Endothelial cell of umbilical vein (primary cell): ENCODE data around the gene ZBTB43. TPM values are rescaled to one million over a fixed set of nuclear protein-coding genes. Genes with fewer than 3 reads are reported as not detected.

Experiments
- BruUV-seq: library from RNA; stranded (reverse); fragments of 400-500 nt; replicated peaks from 2 replicates; lab custom pipeline; 2021; lab: Mats Ljungman, UMichigan
- CTCF ChIA-PET: fragments of 300-600, 350-600 bp; sonication (Branson Sonifier 250); formaldehyde crosslinking; loops from one replicate; lab custom pipeline; 2021; ENCODE audit warnings: antibody characterized with exemption, inconsistent platforms; lab: Charles Lee
- POLR2A ChIA-PET: fragments of 300-600, 350-600 bp; sonication (Branson Sonifier 250); formaldehyde crosslinking; loops from one replicate; lab custom pipeline; 2021; ENCODE audit warnings: antibody characterized with exemption, inconsistent platforms; lab: Charles Lee
- DNase-seq: peaks from one replicate; pipeline ENCODE4 v3.0.0-alpha.2; 2011; ENCODE audit warnings: low read depth, low spot score
- FAIRE-seq: peaks from 2 replicates; lab custom pipeline; 2011; peaks lifted over from hg19 to GRCh38; lab: Jason Lieb, UNC
- H2AFZ ChIP-seq: 2 replicates; pipeline ENCODE4 v1.6.0; 2012; ENCODE audit warnings: low read depth, low read length, control low read depth, inconsistent platforms
- H3K27ac ChIP-seq: 2 replicates; pipeline ENCODE4 v1.5.1; 2011; ENCODE audit warnings: low read depth, mild to moderate bottlenecking, control low read depth, low read length, moderate library complexity; ENCODE audit not compliant: insufficient read depth
- H3K27me3 ChIP-seq, 2 experiments: 2 replicates each; pipeline versions ENCODE4 v1.6.0 to v1.6.1; 2011; ENCODE audit warnings: low read length in 2 of 2, mixed read lengths in 1 of 2; ENCODE audit not compliant: control insufficient read depth in 2 of 2, insufficient read depth in 2 of 2
- H3K36me3 ChIP-seq, 2 experiments: 2 replicates in 1 of 2; 3 replicates in 1 of 2; pipeline ENCODE4 v1.5.1; 2011; ENCODE audit warnings: low read length in 2 of 2, mild to moderate bottlenecking in 1 of 2, moderate library complexity in 1 of 2; ENCODE audit not compliant: control insufficient read depth in 2 of 2, insufficient read depth in 2 of 2; ENCODE audit errors: extremely low read depth in 1 of 2
- H3K4me1 ChIP-seq: 3 replicates; pipeline ENCODE4 v1.5.1; 2011; ENCODE audit warnings: mild to moderate bottlenecking, low read length; ENCODE audit not compliant: control insufficient read depth, insufficient read depth; ENCODE audit errors: extremely low read depth
- H3K4me2 ChIP-seq: 2 replicates; pipeline ENCODE4 v1.6.1; 2011; ENCODE audit warnings: low read length, control low read depth, mixed read lengths; ENCODE audit not compliant: insufficient read depth
- H3K4me3 ChIP-seq, 3 experiments: fragments of 200-600 bp in 1 of 3; sonication (generic), shearing (Covaris generic) in 1 of 3; replicated peaks in 1 of 3; 2 replicates each; pipeline ENCODE4 v1.5.1; 2011 to 2016; ENCODE audit warnings: control low read depth in 3 of 3, low read length in 3 of 3, mild to moderate bottlenecking in 2 of 3, inconsistent platforms in 1 of 3, low read depth in 1 of 3, moderate library complexity in 1 of 3; ENCODE audit not compliant: insufficient read depth in 1 of 3
- H3K79me2 ChIP-seq: 2 replicates; pipeline ENCODE4 v1.6.0; 2012; ENCODE audit warnings: low read length, inconsistent platforms; ENCODE audit not compliant: control insufficient read depth, insufficient read depth
- H3K9ac ChIP-seq: replicated peaks from 2 replicates; pipeline ENCODE3; 2011; ENCODE audit warnings: low read length, control low read depth; ENCODE audit not compliant: insufficient read depth; ENCODE audit errors: extremely low read depth
- H3K9me1 ChIP-seq: replicated peaks from 3 replicates; pipeline ENCODE4 v1.6.0; 2011; ENCODE audit warnings: mild to moderate bottlenecking, low read length; ENCODE audit not compliant: control insufficient read depth, insufficient read depth; ENCODE audit errors: extremely low read depth
- H3K9me3 ChIP-seq: replicated peaks from 2 replicates; pipeline ENCODE4 v1.5.1; 2012; ENCODE audit warnings: low read length, inconsistent platforms; ENCODE audit not compliant: control insufficient read depth, insufficient read depth
- H4K20me1 ChIP-seq: replicated peaks from 2 replicates; pipeline ENCODE3; 2011; ENCODE audit warnings: mild to moderate bottlenecking, low read length; ENCODE audit not compliant: control insufficient read depth, insufficient read depth; ENCODE audit errors: extremely low read depth
- CTCF ChIP-seq, 2 donors: IDR thresholded peaks; 1 replicate in 1 of 2; 2 replicates in 1 of 2; pipeline ENCODE4 v1.5.1; 2011; ENCODE audit warnings: low read length in 2 of 2, mild to moderate bottlenecking in 2 of 2, moderate library complexity in 2 of 2, control low read depth in 1 of 2, inconsistent platforms in 1 of 2, low read depth in 1 of 2; ENCODE audit not compliant: insufficient read depth in 1 of 2; ENCODE audit errors: extremely low read depth in 1 of 2
- FOS ChIP-seq: IDR thresholded peaks from 2 replicates; pipeline ENCODE4 v1.6.1; 2011; ENCODE audit warnings: mild to moderate bottlenecking, low read length, moderate library complexity, borderline replicate concordance; ENCODE audit not compliant: insufficient read depth
- JUN ChIP-seq: IDR thresholded peaks from 2 replicates; pipeline ENCODE4 v1.6.1; 2011; ENCODE audit warnings: borderline replicate concordance, low read depth; ENCODE audit not compliant: insufficient read length, insufficient read depth
- MYC ChIP-seq: IDR thresholded peaks from one replicate; pipeline ENCODE4 v1.6.1; 2011; ENCODE audit warnings: mild to moderate bottlenecking, low read depth, low read length
- POLR2A ChIP-seq: IDR thresholded peaks from 2 replicates; pipeline ENCODE4 v1.6.1; 2012; ENCODE audit warnings: low read depth, mild to moderate bottlenecking, control low read depth, low read length
- POLR2AphosphoS5 ChIP-seq: IDR thresholded peaks from 2 replicates; pipeline ENCODE4 v1.6.1; 2012; ENCODE audit warnings: low read depth, mild to moderate bottlenecking, control low read depth, low read length, moderate library complexity; ENCODE audit not compliant: insufficient read depth
- dilution Hi-C: fragments of 300-500 bp; cut with MboI; formaldehyde crosslinking; loops from one replicate; pipeline ENCODE4 v1.15.0; 2019; ENCODE audit warnings: low sequenced_read_pairs; ENCODE audit not compliant: extremely low pct_ligation_motif_present
- intact Hi-C: fragments of 100-400 bp; cut with micrococcal nuclease; formaldehyde crosslinking; loops from one replicate; pipeline ENCODE4 v1.10.0; 2022
- polyA plus RNA-seq, 4 experiments: library from polyadenylated mRNA; depleted of rRNA in 3 of 4; stranded (reverse) in 3 of 4; unstranded in 1 of 4; fragments of >200 nt; gene quantifications; 2 replicates each; pipeline versions ENCODE4 v1.2.1 to v1.2.3, GENCODE V29; 2011 to 2012; ENCODE audit warnings: missing spikeins in 1 of 4
- total RNA-seq: library from RNA; stranded (reverse); gene quantifications from 2 replicates; pipeline ENCODE4 v1.2.3, GENCODE V29; 2021
- TF ChIP-seq, protein P1 (sequence below): IDR thresholded peaks from 2 replicates; pipeline ENCODE4 v1.6.1; 2011; ENCODE audit not compliant: insufficient read depth, insufficient read length

The ZBTB43 gene
- total and polyA plus RNA-seq, 2 donors (not counting 3 experiments of a cell fraction or from before 2014, with no cell fraction given) = 3.2 to 9.0 TPM

DNA sequence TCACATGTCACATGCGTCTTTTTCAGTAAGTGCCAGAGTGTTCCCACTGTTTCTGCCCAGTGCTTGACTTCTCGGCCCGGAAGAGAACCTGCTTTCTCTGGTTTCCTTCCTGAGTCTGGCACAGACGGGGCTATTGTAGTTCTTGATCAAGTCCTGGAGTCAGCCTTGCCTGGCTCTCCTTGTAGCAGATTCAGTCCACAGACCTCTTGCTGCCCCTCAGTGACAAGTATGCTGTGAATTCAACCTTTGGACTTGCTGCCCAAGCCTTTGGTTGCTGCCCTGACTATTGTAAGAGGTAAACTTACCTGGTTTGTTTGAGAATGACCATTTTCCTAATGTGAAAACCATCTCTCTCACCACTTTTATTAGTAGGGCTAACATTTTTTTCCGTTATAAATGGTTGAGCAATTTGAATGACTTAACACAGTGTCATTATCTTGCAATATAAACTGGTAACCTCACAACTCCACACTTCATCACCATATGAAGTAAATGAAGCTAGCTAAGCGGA, 80.3 kb downstream of the ZBTB43 start:
- H3K79me2 ChIP-seq = no peaks in the 10 kb centered on the region
- peak; percentile 78 for DNase-seq
- peak overlapping the region; percentile 34 for H3K4me2 ChIP-seq
- no peaks in the 10 kb centered on the region for H4K20me1 ChIP-seq
- TF ChIP-seq POLR2AphosphoS5 = no peak
- TF ChIP-seq, protein P1, sequence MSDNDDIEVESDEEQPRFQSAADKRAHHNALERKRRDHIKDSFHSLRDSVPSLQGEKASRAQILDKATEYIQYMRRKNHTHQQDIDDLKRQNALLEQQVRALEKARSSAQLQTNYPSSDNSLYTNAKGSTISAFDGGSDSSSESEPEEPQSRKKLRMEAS = no peak
- TF ChIP-seq MYC = no peak
- no peak for TF ChIP-seq FOS
- TF ChIP-seq JUN = no peak
- no peak for TF ChIP-seq POLR2A
- no peak for TF ChIP-seq CTCF (IDR thresholded peaks at IDR 0.05; ENCODE audit: extremely low read depth in 1 of 2, insufficient read depth in 1 of 2, low read depth in 1 of 2, low read length in 2 of 2)
- no TSS peak for BruUV-seq
- H3K4me1 ChIP-seq = peaks cover 11% of the 10 kb centered on the region
- no peaks in the 10 kb centered on the region for H3K9me3 ChIP-seq
- peak overlapping the region in 1 of 3 experiments; percentile 11 for H3K4me3 ChIP-seq
- dilution Hi-C loops (no loop called here), intact Hi-C loops (no loop called here)
- ChIA-PET CTCF (interaction anchor here (1.0 kb wide), 1 partner anchor 29 kb away, joined by 3 read pairs; the partner anchor contains the start of gene RALGPS1), POLR2A (no interaction called here)
- H2AFZ ChIP-seq = no peak overlapping the region
- H3K9ac ChIP-seq = peak overlapping the region; percentile 21
- no peaks in the 10 kb centered on the region for H3K27me3 ChIP-seq
- peaks cover 3 to 4% of the 10 kb centered on the region in 2 experiments for H3K36me3 ChIP-seq
- no peaks in the 10 kb centered on the region for H3K9me1 ChIP-seq
- H3K27ac ChIP-seq = peak overlapping the region; percentile 62
- FAIRE-seq = peak; percentile 75
